ENCODE measurements around the gene TSHZ2.
A peak's percentile ranks its signal among the peaks of the same experiment; 100 is the strongest.
"Not testable (repeated sequence)": the region's sequence is repeated elsewhere in the genome, so short reads cannot be mapped to it uniquely, and the experiment has no call there.

The TSHZ2 gene

GRCh38 chr20:53081916-53082863 lies 110.0 kb downstream of the TSHZ2 start:
- DNase-seq: no peak

- DNase-seq: no peak
Observed at GRCh38 chr20:53083411-53083810, 111.3 kb downstream of the TSHZ2 start.

GRCh38 chr20:53084408-53084997 lies 112.3 kb downstream of the TSHZ2 start:
- DNase-seq: no peak

- no peak for DNase-seq
Observed at GRCh38 chr20:53085720-53086119, 113.6 kb downstream of the TSHZ2 start.

- DNase-seq: no peak
Observed at GRCh38 chr20:53087037-53087777, 115.0 kb downstream of the TSHZ2 start.

- DNase-seq: peak in 8 of 56 donors; percentile 0 to 25 (median 2)
Observed at GRCh38 chr20:53088786-53089185, 116.6 kb downstream of the TSHZ2 start.

- DNase-seq: not testable (repeated sequence)
Observed at GRCh38 chr20:53089851-53090250, 117.7 kb downstream of the TSHZ2 start.

- no peak for DNase-seq
Observed at GRCh38 chr20:53091789-53092188, 119.6 kb downstream of the TSHZ2 start.

GRCh38 chr20:53092772-53093300 lies 120.7 kb downstream of the TSHZ2 start:
- no peak for DNase-seq

GRCh38 chr20:53097371-53097770 lies 125.2 kb downstream of the TSHZ2 start:
- DNase-seq: no peak

GRCh38 chr20:53097791-53098190 lies 125.6 kb downstream of the TSHZ2 start:
- no peak for DNase-seq

- no peak for DNase-seq
Observed at GRCh38 chr20:53098621-53099020, 126.5 kb downstream of the TSHZ2 start.

- DNase-seq: no peak
Observed at GRCh38 chr20:53099856-53100255, 127.7 kb downstream of the TSHZ2 start.

GRCh38 chr20:53100476-53100911 lies 128.3 kb downstream of the TSHZ2 start:
- DNase-seq: no peak

- DNase-seq: no peak
Observed at GRCh38 chr20:53101992-53102760, 130.0 kb downstream of the TSHZ2 start.

GRCh38 chr20:53103124-53103523 lies 131.0 kb downstream of the TSHZ2 start:
- no peak for DNase-seq

GRCh38 chr20:53104884-53105283 lies 132.7 kb downstream of the TSHZ2 start:
- DNase-seq: no peak

GRCh38 chr20:53116733-53117132 lies 144.6 kb downstream of the TSHZ2 start:
- no peak for DNase-seq

- no peak for DNase-seq
Observed at GRCh38 chr20:53122853-53123252, 150.7 kb downstream of the TSHZ2 start.

- DNase-seq: no peak
Observed at GRCh38 chr20:53124075-53124551, 152.0 kb downstream of the TSHZ2 start.

GRCh38 chr20:53124803-53125202 lies 152.6 kb downstream of the TSHZ2 start:
- no peak for DNase-seq
